Measurements from ENCODE around the gene TMC2. TPM values are rescaled to one million over a fixed set of nuclear protein-coding genes. Genes with fewer than 3 reads are reported as not detected.

Gene TMC2
- total RNA-seq, 2 donors from 2014 or later: 0.24 TPM; not detected in 1

GRCh38 chr20:2516399-2516798 lies 20.0 kb upstream of the TMC2 start:
- no peaks in the 10 kb centered on the region for H3K36me3 Mint-ChIP-seq (ENCODE audit: low read depth)
- no peak overlapping the region for H3K27ac ChIP-seq (ENCODE audit: low read depth, low read length)
- H3K36me3 ChIP-seq (ENCODE audit: control insufficient read depth, insufficient read depth, low read length): no peaks in the 10 kb centered on the region
- H3K9me3 ChIP-seq (ENCODE audit: control insufficient read depth, low read length): no peaks in the 10 kb centered on the region
- no peak overlapping the region for H3K9ac ChIP-seq (ENCODE audit: extremely low read depth, low read length, poor library complexity, severe bottlenecking)
- H3K9me3 Mint-ChIP-seq: no peaks in the 10 kb centered on the region
- TF ChIP-seq CTCF (conservative IDR thresholded peaks at IDR 0.05): no peak
- H3K4me1 ChIP-seq (ENCODE audit: control insufficient read depth, insufficient read depth, low read length): no peaks in the 10 kb centered on the region
- no peak overlapping the region for H3K4me3 ChIP-seq (ENCODE audit: low read length)
- DNase-seq: no peak
- 81 to 84% methylated on average over 2 of the region's 2 CpGs for WGBS, 2 experiments (ENCODE audit: insufficient coverage in 1 of 2, insufficient read length in 1 of 2)
- H3K4me1 Mint-ChIP-seq: no peaks in the 10 kb centered on the region
- peaks cover 35% of the 10 kb centered on the region for H3K27me3 Mint-ChIP-seq (ENCODE audit: insufficient read depth)
- no peak overlapping the region for H3K27ac Mint-ChIP-seq
- H3K4me3 Mint-ChIP-seq: no peak overlapping the region
- peaks cover 68% of the 10 kb centered on the region for H3K27me3 ChIP-seq (ENCODE audit: control insufficient read depth, insufficient read depth, low read length, poor library complexity, severe bottlenecking)

GRCh38 chr20:2518096-2518495 lies 18.3 kb upstream of the TMC2 start:
- Histone ChIP-seq H3K9me3 (ENCODE audit: control insufficient read depth, low read length) (no peaks in the 10 kb centered on the region), H3K27me3 (ENCODE audit: control insufficient read depth, insufficient read depth, low read length, poor library complexity, severe bottlenecking) (peaks cover 58% of the 10 kb centered on the region), H3K9ac (ENCODE audit: extremely low read depth, low read length, poor library complexity, severe bottlenecking) (no peak overlapping the region), H3K4me1 (ENCODE audit: control insufficient read depth, insufficient read depth, low read length) (no peaks in the 10 kb centered on the region), H3K4me3 (ENCODE audit: low read length) (no peak overlapping the region), H3K27ac (ENCODE audit: low read depth, low read length) (no peak overlapping the region), H3K36me3 (ENCODE audit: control insufficient read depth, insufficient read depth, low read length) (no peaks in the 10 kb centered on the region)
- peaks cover 52% of the 10 kb centered on the region for H3K27me3 Mint-ChIP-seq (ENCODE audit: insufficient read depth)
- H3K4me3 Mint-ChIP-seq: no peak overlapping the region
- WGBS, 2 experiments (ENCODE audit: insufficient coverage in 1 of 2, insufficient read length in 1 of 2): 83 to 94% methylated on average over 10 of the region's 10 CpGs
- TF ChIP-seq CTCF (conservative IDR thresholded peaks at IDR 0.05): no peak
- no peak overlapping the region for H3K27ac Mint-ChIP-seq
- no peaks in the 10 kb centered on the region for H3K9me3 Mint-ChIP-seq
- no peak for DNase-seq
- no peaks in the 10 kb centered on the region for H3K4me1 Mint-ChIP-seq
- H3K36me3 Mint-ChIP-seq (ENCODE audit: low read depth): no peaks in the 10 kb centered on the region

- H3K4me1 ChIP-seq (ENCODE audit: control insufficient read depth, insufficient read depth, low read length): no peaks in the 10 kb centered on the region
- peaks cover 54% of the 10 kb centered on the region for H3K27me3 ChIP-seq (ENCODE audit: control insufficient read depth, insufficient read depth, low read length, poor library complexity, severe bottlenecking)
- 76 to 82% methylated on average over 3 to 4 of the region's 4 CpGs for WGBS, 2 experiments (ENCODE audit: insufficient coverage in 1 of 2, insufficient read length in 1 of 2)
- Mint-ChIP-seq H3K27ac (no peak overlapping the region), H3K36me3 (ENCODE audit: low read depth) (no peaks in the 10 kb centered on the region), H3K27me3 (ENCODE audit: insufficient read depth) (peaks cover 56% of the 10 kb centered on the region), H3K4me1 (no peaks in the 10 kb centered on the region), H3K4me3 (no peak overlapping the region), H3K9me3 (no peaks in the 10 kb centered on the region)
- no peak for TF ChIP-seq CTCF (conservative IDR thresholded peaks at IDR 0.05)
- H3K9ac ChIP-seq (ENCODE audit: extremely low read depth, low read length, poor library complexity, severe bottlenecking): no peak overlapping the region
- H3K36me3 ChIP-seq (ENCODE audit: control insufficient read depth, insufficient read depth, low read length): no peaks in the 10 kb centered on the region
- H3K9me3 ChIP-seq (ENCODE audit: control insufficient read depth, low read length): no peaks in the 10 kb centered on the region
- DNase-seq: no peak
- H3K4me3 ChIP-seq (ENCODE audit: low read length): no peak overlapping the region
- H3K27ac ChIP-seq (ENCODE audit: low read depth, low read length): no peak overlapping the region
Observed at GRCh38 chr20:2518558-2518957, 17.8 kb upstream of the TMC2 start.
